Activated CD8-positive, alpha-beta memory T cell treated with anti-CD3 and anti-CD28 coated beads, Interleukin-2, amount 50 U/mL, for 1 hour (primary cell): ENCODE results near the gene WSB1.

ENCODE experiments used
- DNase-seq: peaks from one replicate; pipeline ENCODE4 v3.0.0-alpha.2; 2020; ENCODE audit errors: extremely low read depth

WSB1 gene

GRCh38 chr17:27338536-27338985, 44.6 kb downstream of the WSB1 start:
- DNase-seq, result no peak

GRCh38 chr17:27339198-27339835, 45.4 kb downstream of the WSB1 start:
- DNase-seq, result no peak

- DNase-seq, result no peak
Measured at GRCh38 chr17:27339836-27340550, 46.1 kb downstream of the WSB1 start.

GRCh38 chr17:27340575-27340974, 46.7 kb downstream of the WSB1 start:
- no peak for DNase-seq

- DNase-seq, result no peak
Measured at GRCh38 chr17:27341041-27341471, 47.1 kb downstream of the WSB1 start.

- DNase-seq, result no peak
Measured at GRCh38 chr17:27342059-27342458, 48.1 kb downstream of the WSB1 start.

GRCh38 chr17:27343294-27343693, 49.4 kb downstream of the WSB1 start:
- DNase-seq, result no peak

GRCh38 chr17:27343977-27344607, 50.2 kb downstream of the WSB1 start:
- DNase-seq, result no peak

GRCh38 chr17:27345141-27345904, 51.4 kb downstream of the WSB1 start:
- DNase-seq, result no peak

GRCh38 chr17:27346228-27346899, 52.5 kb downstream of the WSB1 start:
- DNase-seq, result no peak

GRCh38 chr17:27348196-27348595, 54.3 kb downstream of the WSB1 start:
- DNase-seq, result no peak

GRCh38 chr17:27349540-27350021, 55.7 kb downstream of the WSB1 start:
- no peak for DNase-seq

- DNase-seq, result no peak
Measured at GRCh38 chr17:27351759-27352158, 57.8 kb downstream of the WSB1 start.

- no peak for DNase-seq
Measured at GRCh38 chr17:27352448-27353032, 58.6 kb downstream of the WSB1 start.

- no peak for DNase-seq
Measured at GRCh38 chr17:27353033-27353460, 59.1 kb downstream of the WSB1 start.

- peak; percentile 59 for DNase-seq
Measured at GRCh38 chr17:27353461-27354050, 59.6 kb downstream of the WSB1 start.

GRCh38 chr17:27354051-27354490, 60.2 kb downstream of the WSB1 start:
- DNase-seq, result no peak

GRCh38 chr17:27354491-27355081, 60.7 kb downstream of the WSB1 start:
- no peak for DNase-seq

- DNase-seq, result no peak
Measured at GRCh38 chr17:27355419-27355818, 61.5 kb downstream of the WSB1 start.

- no peak for DNase-seq
Measured at GRCh38 chr17:27356091-27356705, 62.3 kb downstream of the WSB1 start.
